Uterus (tissue), 4 donors: ENCODE data around the gene ATP6V1C2. TPM values are rescaled to one million over a fixed set of nuclear protein-coding genes. Genes with fewer than 3 reads are reported as not detected.

Source experiments
- DNase-seq, 2 donors: peaks; one replicate each; pipeline ENCODE4 v3.0.0-alpha.2; 2019 to 2020
- H3K27ac ChIP-seq, 2 donors: fragments of 200-600 bp; sonication (generic); 1 replicate in 1 of 2; 2 replicates in 1 of 2; pipeline ENCODE4 v1.5.1; 2016 to 2018
- H3K27me3 ChIP-seq, 2 donors: fragments of 200-600 bp; sonication (generic); one replicate each; pipeline ENCODE4 v1.5.1; 2018 to 2019; ENCODE audit warnings: control low read depth in 1 of 2
- H3K36me3 ChIP-seq, 2 donors: fragments of 200-600 bp; sonication (generic); one replicate each; pipeline ENCODE4 v1.5.1; 2019; ENCODE audit warnings: control low read depth in 1 of 2
- H3K4me1 ChIP-seq, 2 donors: fragments of 200-600 bp; sonication (generic); one replicate each; pipeline ENCODE4 v1.5.1; 2018 to 2019; ENCODE audit warnings: control low read depth in 1 of 2
- H3K4me3 ChIP-seq, 2 donors: fragments of 200-600 bp; sonication (generic); 1 replicate in 1 of 2; 2 replicates in 1 of 2; pipeline ENCODE4 v1.5.1; 2018 to 2019; ENCODE audit warnings: mild to moderate bottlenecking in 1 of 2
- H3K9me3 ChIP-seq, 2 donors: fragments of 200-600 bp; sonication (generic); one replicate each; pipeline ENCODE4 v1.5.1; 2019; ENCODE audit warnings: control low read depth in 1 of 2
- CTCF ChIP-seq, 4 experiments: fragments of 200-600 bp in 2 of 4; fragments of 450-650 bp in 2 of 4; sonication (generic) in 2 of 4; IDR thresholded peaks; one replicate each; pipeline ENCODE4 v1.5.1; 2016 to 2019; ENCODE audit warnings: antibody characterized with exemption in 4 of 4, mild to moderate bottlenecking in 2 of 4, moderate library complexity in 1 of 4
- POLR2A ChIP-seq, 2 donors: fragments of 450-650 bp; IDR thresholded peaks; one replicate each; pipeline ENCODE4 v1.6.1; 2016; ENCODE audit warnings: antibody characterized with exemption in 2 of 2, mild to moderate bottlenecking in 1 of 2, moderate library complexity in 1 of 2
- intact Hi-C: fragments of 100-400 bp; cut with DNase I; formaldehyde crosslinking; loops from one replicate; pipeline ENCODE4 v1.15.1; 2023; ENCODE audit warnings: low total_unique reads
- total RNA-seq, 4 donors: library from RNA; depleted of rRNA in 3 of 4; stranded (reverse); fragments of >200 nt in 3 of 4; gene quantifications; one replicate each; pipeline versions ENCODE4 v1.1.0 to v1.2.4, GENCODE V29; 2014 to 2023
- donor health status: DM: yes; HTN: yes; CAD: no.

The ATP6V1C2 gene
- total RNA-seq, 4 donors from 2014 or later: 0.26 to 3.6 (median 0.61) TPM; not detected in 1

GRCh38 chr2:10686176-10686730 lies 35.2 kb upstream of the ATP6V1C2 start:
- Histone ChIP-seq H3K27me3 (no peaks in the 10 kb centered on the region), H3K36me3 (no peaks in the 10 kb centered on the region), H3K27ac (no peak overlapping the region), H3K4me1 (peaks cover 0 to 6% of the 10 kb centered on the region in 2 donors), H3K9me3 (no peaks in the 10 kb centered on the region), H3K4me3 (no peak overlapping the region)
- TF ChIP-seq CTCF (IDR thresholded peaks at IDR 0.05) (no peak), POLR2A (IDR thresholded peaks at IDR 0.05) (no peak)
- no peak for DNase-seq
- intact Hi-C loops: no loop called here

GRCh38 chr2:10688921-10689807 lies 32.3 kb upstream of the ATP6V1C2 start:
- intact Hi-C loops: no loop called here
- no peak for DNase-seq
- no peak for TF ChIP-seq POLR2A (IDR thresholded peaks at IDR 0.05)
- TF ChIP-seq CTCF (IDR thresholded peaks at IDR 0.05): no peak

GRCh38 chr2:10691521-10691920 lies 29.9 kb upstream of the ATP6V1C2 start:
- Histone ChIP-seq H3K27ac (no peak overlapping the region), H3K4me1 (peaks cover 0 to 6% of the 10 kb centered on the region in 2 donors), H3K9me3 (no peaks in the 10 kb centered on the region), H3K4me3 (no peak overlapping the region), H3K27me3 (no peaks in the 10 kb centered on the region), H3K36me3 (no peaks in the 10 kb centered on the region)
- intact Hi-C loops: no loop called here
- no peak for TF ChIP-seq POLR2A (IDR thresholded peaks at IDR 0.05)
- no peak for TF ChIP-seq CTCF (IDR thresholded peaks at IDR 0.05)
- no peak for DNase-seq

More at GRCh38 chr2:10688921-10689807, 32.3 kb upstream of the ATP6V1C2 start:
- Histone ChIP-seq H3K27ac (peak overlapping the region; percentile 80 to 89), H3K36me3 (no peaks in the 10 kb centered on the region), H3K9me3 (no peaks in the 10 kb centered on the region), H3K4me1 (peaks cover 0 to 6% of the 10 kb centered on the region in 2 donors), H3K27me3 (no peaks in the 10 kb centered on the region), H3K4me3 (peak overlapping the region; percentile 81 to 91)

GRCh38 chr2:10700078-10700803 lies 21.2 kb upstream of the ATP6V1C2 start:
- intact Hi-C loops: no loop called here
- TF ChIP-seq CTCF (IDR thresholded peaks at IDR 0.05) (no peak), POLR2A (IDR thresholded peaks at IDR 0.05) (no peak)
- Histone ChIP-seq H3K4me3 (no peak overlapping the region), H3K27ac (no peak overlapping the region), H3K27me3 (no peaks in the 10 kb centered on the region), H3K36me3 (no peaks in the 10 kb centered on the region), H3K9me3 (no peaks in the 10 kb centered on the region), H3K4me1 (no peaks in the 10 kb centered on the region)
- no peak for DNase-seq
